Colonic mucosa (tissue), 4 donors: ENCODE results near the gene INHBA. TPM values are rescaled to one million over a fixed set of nuclear protein-coding genes. Genes with fewer than 3 reads are reported as not detected.

ENCODE experiments used
- DNase-seq: peaks from one replicate; pipeline ENCODE4 v3.0.0-alpha.2; 2020
- H3K27ac ChIP-seq: fragments of 200-600 bp; one replicate; pipeline ENCODE4 v1.8.0; 2021
- H3K27me3 ChIP-seq: fragments of 200-600 bp; one replicate; pipeline ENCODE4 v1.8.0; 2021
- H3K36me3 ChIP-seq: fragments of 200-600 bp; one replicate; pipeline ENCODE4 v1.8.0; 2021
- H3K4me1 ChIP-seq: fragments of 200-600 bp; one replicate; pipeline ENCODE4 v1.8.0; 2021; ENCODE audit warnings: mild to moderate bottlenecking
- H3K4me3 ChIP-seq: fragments of 200-600 bp; one replicate; pipeline ENCODE4 v1.8.0; 2021
- H3K9ac ChIP-seq, 2 donors: one replicate each; pipeline ENCODE4 v1.7.0; 2013; ENCODE audit warnings: control low read depth in 2 of 2, low read depth in 2 of 2, low read length in 2 of 2
- H3K9me3 ChIP-seq: fragments of 200-600 bp; one replicate; pipeline ENCODE4 v1.8.0; 2021
- intact Hi-C: fragments of 100-400 bp; cut with DNase I; formaldehyde crosslinking; loops from one replicate; pipeline ENCODE4 v1.14.1; 2022
- total RNA-seq, 2 donors: library from RNA; stranded (reverse); fragmentation: NEBNext Ultra II Directional in 1 of 2; extraction: Animal tissue kit (Norgen Biotek cat#: 25700) in 1 of 2; gene quantifications; one replicate each; pipeline ENCODE4 v1.2.1, GENCODE V29; 2021
- TF ChIP-seq, protein P1 (sequence below): fragments of 200-600 bp; IDR thresholded peaks from one replicate; pipeline ENCODE4 v1.8.0; 2022; ENCODE audit warnings: antibody characterized with exemption, mild to moderate bottlenecking
- donor health status: healthy.
- donor health status: DM: no; HTN: no; CAD: no.
- donor health status: DM: no; HTN: no; CAD: no.

INHBA gene
- total RNA-seq, 2 donors from 2014 or later = 0.15 to 0.19 TPM

DNA sequence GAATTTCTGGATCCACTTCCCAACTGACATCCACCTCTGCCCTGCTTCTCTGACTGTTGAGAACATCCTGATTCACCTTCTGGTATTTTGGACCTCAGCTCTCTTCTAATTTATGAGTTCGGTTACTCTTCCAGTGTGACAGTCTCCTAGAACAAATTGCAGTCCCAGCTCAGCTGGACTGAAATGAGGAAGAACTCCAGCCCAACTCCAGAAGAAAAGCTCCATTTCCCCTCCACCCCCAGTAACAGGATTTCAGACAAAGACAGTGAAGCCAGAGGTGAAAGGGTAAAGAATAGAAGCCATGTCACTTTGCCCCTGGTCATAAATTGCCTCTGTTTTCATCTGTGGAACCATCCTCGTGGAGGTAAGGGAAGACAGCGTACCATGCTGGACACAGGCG is 26.2 kb upstream of the INHBA start:
- TF ChIP-seq, protein P1, sequence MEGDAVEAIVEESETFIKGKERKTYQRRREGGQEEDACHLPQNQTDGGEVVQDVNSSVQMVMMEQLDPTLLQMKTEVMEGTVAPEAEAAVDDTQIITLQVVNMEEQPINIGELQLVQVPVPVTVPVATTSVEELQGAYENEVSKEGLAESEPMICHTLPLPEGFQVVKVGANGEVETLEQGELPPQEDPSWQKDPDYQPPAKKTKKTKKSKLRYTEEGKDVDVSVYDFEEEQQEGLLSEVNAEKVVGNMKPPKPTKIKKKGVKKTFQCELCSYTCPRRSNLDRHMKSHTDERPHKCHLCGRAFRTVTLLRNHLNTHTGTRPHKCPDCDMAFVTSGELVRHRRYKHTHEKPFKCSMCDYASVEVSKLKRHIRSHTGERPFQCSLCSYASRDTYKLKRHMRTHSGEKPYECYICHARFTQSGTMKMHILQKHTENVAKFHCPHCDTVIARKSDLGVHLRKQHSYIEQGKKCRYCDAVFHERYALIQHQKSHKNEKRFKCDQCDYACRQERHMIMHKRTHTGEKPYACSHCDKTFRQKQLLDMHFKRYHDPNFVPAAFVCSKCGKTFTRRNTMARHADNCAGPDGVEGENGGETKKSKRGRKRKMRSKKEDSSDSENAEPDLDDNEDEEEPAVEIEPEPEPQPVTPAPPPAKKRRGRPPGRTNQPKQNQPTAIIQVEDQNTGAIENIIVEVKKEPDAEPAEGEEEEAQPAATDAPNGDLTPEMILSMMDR = no peak
- Histone ChIP-seq H3K36me3 (no peaks in the 10 kb centered on the region), H3K4me1 (no peaks in the 10 kb centered on the region), H3K4me3 (no peak overlapping the region), H3K27me3 (no peaks in the 10 kb centered on the region), H3K27ac (no peak overlapping the region), H3K9me3 (no peaks in the 10 kb centered on the region), H3K9ac (no peak overlapping the region)
- no peak for DNase-seq
- intact Hi-C loops = no loop called here

DNA sequence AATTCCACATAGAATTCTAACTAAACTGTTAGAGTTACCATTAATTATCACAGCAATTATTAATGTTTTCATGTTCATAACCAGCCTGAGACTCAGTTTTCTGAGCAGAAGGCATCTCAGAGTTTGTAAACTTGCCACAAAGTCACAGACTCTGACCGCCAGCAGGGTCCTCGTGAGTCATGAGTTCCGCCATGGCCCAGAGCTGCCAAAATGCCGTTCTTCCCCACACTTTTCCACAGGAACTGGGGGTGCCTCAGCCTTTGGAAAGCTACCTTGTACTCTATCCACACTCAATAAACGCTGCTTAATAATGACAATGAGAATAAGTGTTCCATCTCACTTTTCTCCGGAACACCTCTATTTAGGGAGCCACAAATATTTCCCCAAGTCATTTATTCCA is 22.1 kb upstream of the INHBA start:
- Histone ChIP-seq H3K9me3 (no peaks in the 10 kb centered on the region), H3K36me3 (no peaks in the 10 kb centered on the region), H3K9ac (no peak overlapping the region), H3K4me3 (no peak overlapping the region), H3K4me1 (no peaks in the 10 kb centered on the region), H3K27me3 (no peaks in the 10 kb centered on the region), H3K27ac (no peak overlapping the region)
- TF ChIP-seq, protein P1 = no peak
- intact Hi-C loops = no loop called here
- no peak for DNase-seq

DNA sequence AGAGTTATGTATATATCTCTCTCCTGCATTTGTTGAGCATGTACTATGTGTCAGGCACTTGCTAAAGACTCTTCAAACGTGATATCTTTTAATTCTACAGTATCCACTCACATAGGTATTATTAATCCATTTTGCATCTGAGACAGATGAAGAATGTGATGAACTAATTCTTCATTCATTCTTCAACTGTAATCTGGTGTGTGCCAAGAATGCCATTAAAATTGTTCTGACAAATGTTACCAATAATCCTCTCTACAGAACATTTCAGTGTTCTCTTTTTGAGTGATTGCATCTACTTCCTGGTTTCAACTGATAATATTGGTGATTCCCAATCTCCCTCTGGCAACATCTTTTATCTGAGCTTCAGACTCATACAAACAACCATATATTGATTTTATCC is 18.0 kb upstream of the INHBA start:
- no peaks in the 10 kb centered on the region for H3K9me3 ChIP-seq
- H3K27ac ChIP-seq = no peak overlapping the region
- no peak for DNase-seq
- H3K27me3 ChIP-seq = peaks cover 3% of the 10 kb centered on the region
- H3K36me3 ChIP-seq = no peaks in the 10 kb centered on the region
- no peaks in the 10 kb centered on the region for H3K4me1 ChIP-seq
- TF ChIP-seq, protein P1 = no peak
- no peak overlapping the region for H3K9ac ChIP-seq
- H3K4me3 ChIP-seq = no peak overlapping the region
- intact Hi-C loops = no loop called here

DNA sequence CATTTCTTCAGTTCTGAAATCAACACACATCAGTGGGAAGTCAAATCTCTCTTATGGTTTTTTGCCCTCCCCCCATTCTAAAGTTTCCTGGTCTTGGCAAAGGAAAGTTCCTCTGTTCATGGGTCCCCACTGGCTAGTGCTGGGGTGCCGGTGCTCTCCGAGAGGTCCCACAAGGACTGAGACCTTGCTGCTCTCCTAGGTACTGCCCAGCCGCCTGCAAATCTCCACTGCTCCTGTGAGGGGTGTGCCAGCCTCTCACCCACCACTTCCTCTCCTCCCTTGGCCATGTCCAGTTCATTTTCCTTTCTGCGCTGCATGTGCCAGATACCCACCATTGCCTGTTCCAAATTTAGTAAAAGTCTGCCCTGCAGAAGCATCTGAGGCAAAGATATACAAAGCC is 17.2 kb upstream of the INHBA start:
- DNase-seq = no peak
- TF ChIP-seq, protein P1 = no peak
- no peaks in the 10 kb centered on the region for H3K9me3 ChIP-seq
- no peak overlapping the region for H3K4me3 ChIP-seq
- H3K9ac ChIP-seq = no peak overlapping the region
- intact Hi-C loops = no loop called here
- no peak overlapping the region for H3K27ac ChIP-seq
- H3K27me3 ChIP-seq = peaks cover 3% of the 10 kb centered on the region
- H3K4me1 ChIP-seq = no peaks in the 10 kb centered on the region
- no peaks in the 10 kb centered on the region for H3K36me3 ChIP-seq

DNA sequence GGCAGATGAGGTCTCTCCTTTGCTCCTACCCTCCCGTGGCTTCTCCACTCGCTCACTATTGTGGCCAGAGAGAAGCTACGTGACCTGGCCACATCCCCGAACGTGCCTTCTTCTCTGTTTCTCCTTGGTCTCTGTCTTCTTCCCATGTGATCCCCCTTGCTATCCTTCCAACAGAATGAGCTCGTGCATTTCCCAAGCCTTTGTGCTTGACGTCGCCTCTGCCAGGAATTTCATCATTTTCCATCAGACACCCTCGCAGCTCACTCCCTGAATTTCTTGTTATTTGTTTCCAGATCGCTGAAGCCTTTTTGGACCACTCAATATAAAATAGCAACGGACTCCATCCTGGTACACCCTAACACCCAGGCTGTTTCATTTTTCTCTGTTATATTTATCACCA is 13.8 kb upstream of the INHBA start:
- Histone ChIP-seq H3K4me3 (no peak overlapping the region), H3K9me3 (no peaks in the 10 kb centered on the region), H3K27me3 (peaks cover 3% of the 10 kb centered on the region), H3K36me3 (no peaks in the 10 kb centered on the region), H3K27ac (no peak overlapping the region), H3K9ac (no peak overlapping the region), H3K4me1 (no peaks in the 10 kb centered on the region)
- TF ChIP-seq, protein P1 = no peak
- DNase-seq = no peak
- intact Hi-C loops = no loop called here

DNA sequence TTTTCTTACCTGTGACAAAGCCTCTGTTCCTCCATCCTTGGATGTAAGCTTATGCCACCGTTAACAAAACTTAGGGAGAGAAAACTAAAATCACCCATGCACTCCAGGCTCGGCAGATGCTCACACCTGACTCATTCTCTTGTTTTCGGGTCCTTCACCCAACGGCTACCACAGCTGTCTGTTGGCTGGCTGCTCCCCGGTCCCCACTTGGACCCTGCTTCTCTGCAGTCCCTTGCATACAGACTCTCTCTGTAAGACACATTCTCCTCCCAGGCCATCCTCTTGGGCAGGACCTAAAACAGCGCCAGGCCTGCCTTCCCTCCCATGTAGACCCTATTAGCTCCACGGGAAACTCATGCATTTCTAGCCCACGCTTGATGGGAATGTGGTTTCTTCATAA is 12.1 kb upstream of the INHBA start:
- Histone ChIP-seq H3K36me3 (no peaks in the 10 kb centered on the region), H3K9ac (no peak overlapping the region), H3K4me1 (no peaks in the 10 kb centered on the region), H3K4me3 (no peak overlapping the region), H3K27me3 (peaks cover 3% of the 10 kb centered on the region), H3K9me3 (no peaks in the 10 kb centered on the region), H3K27ac (no peak overlapping the region)
- intact Hi-C loops = no loop called here
- DNase-seq = no peak
- TF ChIP-seq, protein P1 = no peak
